GM21576 (cell line): Measurements from ENCODE around the gene UNC5CL.

Experiments used
- ATAC-seq: cut with Tn5 transposase; IDR thresholded peaks from one replicate; pipeline ENCODE4 v1.9.1; 2021; ENCODE audit warnings: mild to moderate bottlenecking, moderate library complexity; ENCODE audit not compliant: unreplicated experiment

UNC5CL gene

GRCh38 chr6:41063884-41064285, 24.9 kb upstream of the UNC5CL start:
- no peak for ATAC-seq

GRCh38 chr6:41062056-41062455, 23.0 kb upstream of the UNC5CL start:
- ATAC-seq, result no peak

GRCh38 chr6:41061196-41061726, 22.2 kb upstream of the UNC5CL start:
- ATAC-seq, result no peak

DNA sequence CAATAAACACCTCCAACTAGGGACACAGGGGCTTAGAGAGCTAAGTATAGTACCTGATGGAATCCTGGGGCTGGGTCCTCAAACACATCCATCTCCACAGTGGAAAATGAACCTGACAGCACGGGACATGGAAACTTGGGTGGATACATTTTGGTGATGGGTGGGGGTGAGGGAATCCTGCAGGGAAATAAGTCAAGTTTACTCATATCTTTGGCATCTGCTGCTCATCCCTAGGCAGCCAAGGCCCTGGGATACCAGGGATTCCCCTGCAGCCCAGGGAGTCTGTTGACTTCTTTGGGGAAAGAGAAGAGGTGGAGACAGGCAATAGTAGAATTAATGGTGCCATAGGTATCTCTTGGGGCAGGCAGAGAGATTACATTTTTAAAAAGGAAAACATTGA, 20.5 kb upstream of the UNC5CL start:
- ATAC-seq, result no peak

- no peak for ATAC-seq
Measured at GRCh38 chr6:41058783-41059181, 19.8 kb upstream of the UNC5CL start.

GRCh38 chr6:41056768-41057490, 17.9 kb upstream of the UNC5CL start:
- no peak for ATAC-seq

DNA sequence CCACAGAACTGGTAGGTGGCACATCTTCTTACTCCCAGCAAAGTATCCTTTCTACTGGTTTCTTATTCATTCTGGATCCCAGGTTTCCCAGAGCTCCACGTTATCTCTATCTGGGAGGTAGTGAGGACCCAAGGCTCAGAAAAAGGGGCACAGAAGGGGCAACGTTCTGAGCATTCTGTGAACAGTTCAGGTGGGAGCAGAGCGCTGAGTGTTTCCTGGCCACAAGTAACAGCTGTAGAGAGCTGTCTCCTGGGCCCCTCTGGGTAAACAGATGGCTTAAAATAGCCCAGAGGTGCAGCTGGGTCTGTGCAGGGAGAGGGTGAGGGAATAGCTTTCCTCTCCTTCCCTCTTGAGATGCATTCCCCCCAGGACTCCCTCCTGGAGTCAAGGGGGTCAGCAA, 16.1 kb upstream of the UNC5CL start:
- no peak for ATAC-seq

DNA sequence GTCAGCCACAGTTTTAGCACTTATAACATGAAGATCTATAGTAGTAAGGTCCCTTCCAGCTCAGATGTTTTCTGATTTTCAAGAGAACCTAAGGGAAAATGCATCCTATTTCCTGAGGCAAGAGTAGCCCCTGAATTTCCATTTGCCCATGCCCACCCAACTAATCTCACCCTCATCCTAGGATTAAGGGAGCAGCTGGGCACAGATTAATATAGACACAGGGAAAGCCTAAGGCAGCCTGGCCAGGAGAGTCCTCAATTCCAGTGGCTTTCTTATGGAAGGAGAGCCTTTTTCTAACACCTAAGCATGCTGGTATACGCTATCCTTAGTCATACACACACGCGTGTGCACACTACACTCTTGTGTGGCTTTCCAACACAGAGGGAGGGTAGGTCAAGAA, 15.5 kb upstream of the UNC5CL start:
- no peak for ATAC-seq

GRCh38 chr6:41053041-41053440, 14.0 kb upstream of the UNC5CL start, which contains the start of gene APOBEC2:
Gene APOBEC2, plus strand, starts transcription at chr6:41053202. Its CDS starts 146 bp downstream, at chr6:41053348.
- ATAC-seq, result no peak

DNA sequence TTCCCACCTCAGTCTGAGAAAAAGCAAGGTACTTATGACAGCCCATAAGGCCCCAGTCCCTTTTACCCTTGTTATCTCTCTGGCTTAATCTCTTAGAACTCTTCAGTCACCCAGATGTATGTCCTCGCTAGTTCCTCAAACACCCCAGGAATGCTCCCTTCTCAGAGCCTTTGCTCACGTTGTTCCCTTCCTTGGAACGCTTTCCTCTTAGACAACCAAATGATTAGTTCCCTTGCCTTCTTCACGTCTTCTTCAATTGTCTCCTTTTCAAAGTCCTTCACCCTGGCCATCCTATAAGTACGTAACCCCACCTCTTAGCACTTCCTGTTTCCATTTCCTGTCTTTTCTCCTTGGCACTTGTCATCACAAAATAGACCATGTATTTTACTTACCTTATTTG, 12.9 kb upstream of the UNC5CL start:
- no peak for ATAC-seq

- no peak for ATAC-seq
Measured at GRCh38 chr6:41050536-41050935, 11.5 kb upstream of the UNC5CL start.

GRCh38 chr6:41049955-41050354, 10.9 kb upstream of the UNC5CL start:
- no peak for ATAC-seq

GRCh38 chr6:41049521-41049920, 10.5 kb upstream of the UNC5CL start:
- ATAC-seq, result no peak

GRCh38 chr6:41047745-41048732, 9.0 kb upstream of the UNC5CL start:
- ATAC-seq, result no peak

GRCh38 chr6:41047306-41047705, 8.3 kb upstream of the UNC5CL start:
- ATAC-seq, result no peak

DNA sequence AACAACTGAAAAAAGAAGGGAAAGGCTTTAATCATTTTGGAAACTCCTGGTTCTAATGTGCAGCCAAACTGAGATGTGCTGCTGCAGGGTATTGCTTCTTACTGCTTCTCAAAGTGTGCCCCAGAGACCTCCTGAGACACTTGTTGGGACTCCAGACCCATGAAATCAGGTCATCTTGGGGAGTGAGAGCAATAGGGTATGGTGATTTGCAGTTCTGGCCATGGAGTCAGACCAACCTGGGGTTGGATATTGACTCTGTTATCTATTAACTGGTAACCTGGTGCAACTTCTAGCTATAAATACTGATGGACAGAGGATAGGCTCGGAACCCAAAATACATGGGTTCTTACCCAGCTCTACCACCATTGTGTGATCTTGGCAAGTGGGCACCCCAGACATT, 7.1 kb upstream of the UNC5CL start:
- no peak for ATAC-seq

DNA sequence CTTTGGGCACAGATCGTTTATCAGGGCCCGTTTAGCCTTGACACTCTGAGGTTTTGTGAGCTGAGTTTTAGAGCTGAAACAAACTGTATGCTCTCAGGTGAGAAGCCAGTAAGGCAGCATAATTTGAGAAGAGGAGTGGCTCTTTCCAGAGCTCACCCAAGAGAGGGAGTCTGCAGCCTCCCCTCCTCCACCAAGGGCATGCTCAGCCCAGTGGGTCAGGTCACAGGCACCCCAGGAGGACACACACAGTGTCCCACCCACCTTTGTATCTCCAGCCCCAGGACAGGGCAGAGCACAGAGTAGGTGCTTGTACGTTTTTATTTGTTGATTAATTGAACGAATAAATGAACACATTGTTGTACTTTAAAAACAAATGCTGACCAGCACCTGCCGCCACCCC, 6.6 kb upstream of the UNC5CL start:
- no peak for ATAC-seq

- ATAC-seq, result no peak
Measured at GRCh38 chr6:41043151-41043550, 4.1 kb upstream of the UNC5CL start.

DNA sequence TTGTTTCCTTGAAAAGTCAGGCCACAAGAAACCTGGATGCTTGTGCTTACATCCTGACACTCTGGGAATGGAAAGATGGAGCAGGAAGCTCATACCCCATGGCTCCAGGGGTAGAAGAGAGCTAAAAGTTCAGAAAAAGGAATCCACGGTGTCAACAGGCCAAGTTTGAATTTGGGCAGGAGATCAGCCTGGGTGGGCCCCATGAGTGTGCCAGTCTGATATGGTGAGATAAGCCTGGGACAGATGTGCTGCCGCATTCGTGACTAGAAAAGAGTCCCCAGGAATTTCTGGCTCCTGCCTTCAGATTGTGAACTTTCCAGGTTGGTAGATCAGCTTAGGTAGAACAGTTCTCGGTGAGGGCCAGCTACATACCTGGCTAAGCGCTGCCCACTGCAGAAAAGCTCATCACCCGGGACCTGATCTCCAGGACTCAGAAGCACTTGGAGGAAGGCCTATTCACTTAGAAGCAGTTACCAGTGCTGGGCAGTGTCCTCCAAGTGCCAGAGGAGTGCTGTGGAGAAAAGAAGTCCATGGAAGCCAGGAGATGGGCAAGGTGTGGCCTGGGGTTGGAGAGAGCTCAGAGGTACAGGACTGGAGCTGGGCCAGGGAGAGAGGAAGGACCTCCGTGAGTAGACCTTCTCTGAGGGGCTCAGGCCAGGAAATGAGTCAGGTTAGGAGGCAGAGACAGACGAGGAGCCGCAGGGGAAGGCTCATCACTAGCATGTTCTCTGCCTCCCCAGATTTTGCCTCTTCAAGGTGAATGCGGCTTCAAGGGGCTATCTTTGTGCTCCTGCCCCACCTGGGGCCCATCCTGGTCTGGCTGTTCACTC, 3.4 kb upstream of the UNC5CL start, which contains the start of gene TSPO2:
Gene TSPO2 (plus strand): TSS at position 242 of the 830 bp plus-strand sequence. CDS start 519 bp downstream, at position 761.
- ATAC-seq, result no peak

DNA sequence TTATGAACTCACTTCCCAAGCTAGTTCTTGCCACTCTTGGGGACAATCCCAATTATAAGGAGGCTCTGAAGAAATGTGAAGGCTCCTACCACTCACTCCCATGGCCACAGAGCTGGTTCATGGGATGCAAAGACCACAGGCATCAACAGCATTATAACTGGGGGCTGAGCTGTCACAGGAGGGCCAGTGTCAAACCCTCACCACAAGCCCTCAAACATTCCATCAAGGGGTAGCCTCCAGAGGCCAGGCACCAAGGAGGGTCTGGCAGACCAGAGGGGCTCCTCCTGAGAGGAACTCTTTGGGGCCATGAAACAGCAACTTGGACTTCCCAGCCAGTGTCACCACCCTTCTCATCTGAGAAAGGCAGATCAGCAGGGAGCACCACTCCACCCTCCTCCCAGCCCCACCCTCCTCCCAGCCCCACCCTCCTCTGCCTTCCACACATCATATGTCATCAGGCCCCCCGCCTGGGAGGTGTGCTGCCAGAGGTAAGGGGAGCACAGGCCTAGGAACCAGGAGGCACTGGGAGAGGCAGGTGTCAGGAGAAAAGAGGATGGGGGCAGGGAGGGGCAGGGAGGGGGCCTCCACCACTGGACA, 2.0 kb upstream of the UNC5CL start:
- no peak for ATAC-seq
